Loucy (cell line): ENCODE results near the gene NTHL1.

ENCODE experiments used
- H2AFZ ChIP-seq: fragments of 200-600 bp; sonication (generic); 2 replicates; pipeline ENCODE4 v1.6.0; 2016; ENCODE audit warnings: antibody characterized with exemption, mild to moderate bottlenecking, low read length, moderate library complexity
- H3F3A ChIP-seq: fragments of 200-600 bp; 2 replicates; pipeline ENCODE4 v1.6.0; 2016; ENCODE audit warnings: antibody characterized with exemption, low read depth, mild to moderate bottlenecking
- H3K27me3 ChIP-seq: fragments of 200-600 bp; sonication (generic); 2 replicates; pipeline ENCODE4 v1.6.1; 2014; ENCODE audit warnings: low read length, mild to moderate bottlenecking; ENCODE audit not compliant: insufficient read depth, poor library complexity, severe bottlenecking
- H3K36me3 ChIP-seq: fragments of 200-600 bp; sonication (generic); 2 replicates; pipeline ENCODE4 v1.6.1; 2016; ENCODE audit warnings: low read length; ENCODE audit not compliant: insufficient read depth
- H3K4me1 ChIP-seq: fragments of 200-600 bp; sonication (generic); 2 replicates; pipeline ENCODE4 v1.5.1; 2014; ENCODE audit warnings: low read length, mild to moderate bottlenecking; ENCODE audit not compliant: insufficient read depth, poor library complexity, severe bottlenecking
- H3K4me2 ChIP-seq: fragments of 200-600 bp; sonication (generic); 2 replicates; pipeline ENCODE4 v1.6.0; 2014; ENCODE audit warnings: antibody characterized with exemption, low read length, low read depth, mild to moderate bottlenecking; ENCODE audit not compliant: poor library complexity, severe bottlenecking
- H3K4me3 ChIP-seq: fragments of 200-600 bp; sonication (generic); 2 replicates; pipeline ENCODE4 v1.5.1; 2014; ENCODE audit warnings: low read length, mild to moderate bottlenecking, mixed read lengths; ENCODE audit not compliant: poor library complexity, severe bottlenecking
- H3K79me2 ChIP-seq: fragments of 200-600 bp; sonication (generic); 2 replicates; pipeline ENCODE4 v1.6.1; 2014; ENCODE audit warnings: low read length; ENCODE audit not compliant: insufficient read depth
- H3K9ac ChIP-seq: fragments of 200-600 bp; sonication (generic); 2 replicates; pipeline ENCODE4 v1.6.0; 2014; ENCODE audit warnings: mild to moderate bottlenecking, low read depth, low read length, moderate library complexity; ENCODE audit not compliant: poor library complexity, severe bottlenecking
- H3K9me2 ChIP-seq: fragments of 200-600 bp; sonication (generic); replicated peaks from 2 replicates; pipeline ENCODE4 v1.6.1; 2016; ENCODE audit warnings: low read depth, low read length, mixed read lengths
- H3K9me3 ChIP-seq: fragments of 200-600 bp; sonication (generic); 2 replicates; pipeline ENCODE4 v1.6.1; 2014; ENCODE audit warnings: mild to moderate bottlenecking, antibody characterized with exemption, low read length, low read depth; ENCODE audit not compliant: insufficient read depth
- H4K20me1 ChIP-seq: fragments of 200-600 bp; sonication (generic); 2 replicates; pipeline ENCODE4 v1.6.0; 2014; ENCODE audit warnings: antibody characterized with exemption, low read length, mild to moderate bottlenecking; ENCODE audit not compliant: insufficient read depth, poor library complexity, severe bottlenecking
- CTCF ChIP-seq: fragments of 200-600 bp; sonication (generic); conservative IDR thresholded peaks from 2 replicates; pipeline ENCODE4 v1.5.1; 2014; ENCODE audit warnings: mild to moderate bottlenecking, antibody characterized with exemption, low read length
- EZH2phosphoT487 ChIP-seq: fragments of 200-600 bp; IDR thresholded peaks from 2 replicates; pipeline ENCODE4 v1.6.1; 2018; ENCODE audit warnings: antibody characterized with exemption, mild to moderate bottlenecking, moderate library complexity, borderline replicate concordance

NTHL1 gene

GRCh38 chr16:2028146-2028545, 19.5 kb downstream of the NTHL1 start:
- H3K79me2 ChIP-seq = no peaks in the 10 kb centered on the region
- H3K9me3 ChIP-seq = no peaks in the 10 kb centered on the region
- no peak overlapping the region for H3K9ac ChIP-seq
- peaks cover 4% of the 10 kb centered on the region for H3K27me3 ChIP-seq
- H4K20me1 ChIP-seq = no peaks in the 10 kb centered on the region
- no peak overlapping the region for H3K4me2 ChIP-seq
- no peaks in the 10 kb centered on the region for H3F3A ChIP-seq
- H2AFZ ChIP-seq = no peak overlapping the region
- no peaks in the 10 kb centered on the region for H3K36me3 ChIP-seq
- peaks cover 5% of the 10 kb centered on the region for H3K4me1 ChIP-seq
- no peaks in the 10 kb centered on the region for H3K9me2 ChIP-seq
- TF ChIP-seq EZH2phosphoT487 (no peak), CTCF (no peak)
- no peak overlapping the region for H3K4me3 ChIP-seq

GRCh38 chr16:2027024-2028010, 20.3 kb downstream of the NTHL1 start:
- H3K9me2 ChIP-seq = no peaks in the 10 kb centered on the region
- H3K27me3 ChIP-seq = peaks cover 4% of the 10 kb centered on the region
- peak overlapping the region; percentile 38 for H3K4me3 ChIP-seq
- H4K20me1 ChIP-seq = no peaks in the 10 kb centered on the region
- no peaks in the 10 kb centered on the region for H3K79me2 ChIP-seq
- no peaks in the 10 kb centered on the region for H3K36me3 ChIP-seq
- TF ChIP-seq CTCF = no peak
- TF ChIP-seq EZH2phosphoT487 = no peak
- H3F3A ChIP-seq = no peaks in the 10 kb centered on the region
- no peaks in the 10 kb centered on the region for H3K9me3 ChIP-seq
- H3K4me2 ChIP-seq = peak overlapping the region; percentile 27
- no peak overlapping the region for H3K9ac ChIP-seq
- H3K4me1 ChIP-seq = peaks cover 10% of the 10 kb centered on the region
- no peak overlapping the region for H2AFZ ChIP-seq

GRCh38 chr16:2026461-2027023, 21.1 kb downstream of the NTHL1 start, which contains the start of gene NHERF2:
NHERF2 (plus strand) TSS chr16:2026902; CDS start chr16:2027006, 104 bp downstream.
- Histone ChIP-seq H3K4me1 (peaks cover 10% of the 10 kb centered on the region), H3K9ac (no peak within 1 kb of the TSS), H3K9me3 (no peaks in the 10 kb centered on the region), H3K36me3 (no peaks in the 10 kb centered on the region), H3K4me2 (peak within 1 kb of the TSS; percentile 27), H2AFZ (no peak within 1 kb of the TSS), H3K27me3 (peaks cover 4% of the 10 kb centered on the region), H3K79me2 (no peaks in the 10 kb centered on the region), H3K4me3 (peak within 1 kb of the TSS; percentile 38), H3K9me2 (no peaks in the 10 kb centered on the region), H4K20me1 (no peaks in the 10 kb centered on the region), H3F3A (no peaks in the 10 kb centered on the region)
- no peak for TF ChIP-seq EZH2phosphoT487
- no peak for TF ChIP-seq CTCF
